ENCODE results near the gene SHROOM2. TPM values are rescaled to one million over a fixed set of nuclear protein-coding genes. Genes with fewer than 3 reads are reported as not detected.

The SHROOM2 gene
- total RNA-seq, 1 donor from 2014 or later, result 9.6 TPM

Other genes starting within 250 kb of the SHROOM2 start
- 1.6 TPM for gene GPR143, start 20.6 kb upstream of the SHROOM2 start, total RNA-seq
- 0.55 TPM for gene CLDN34, start 180.9 kb downstream of the SHROOM2 start, total RNA-seq

All from upper lobe of right lung (tissue), 1 donor.